ENCODE results near the gene FNDC11. TPM values are rescaled to one million over a fixed set of nuclear protein-coding genes. Genes with fewer than 3 reads are reported as not detected.

The FNDC11 gene, protein sequence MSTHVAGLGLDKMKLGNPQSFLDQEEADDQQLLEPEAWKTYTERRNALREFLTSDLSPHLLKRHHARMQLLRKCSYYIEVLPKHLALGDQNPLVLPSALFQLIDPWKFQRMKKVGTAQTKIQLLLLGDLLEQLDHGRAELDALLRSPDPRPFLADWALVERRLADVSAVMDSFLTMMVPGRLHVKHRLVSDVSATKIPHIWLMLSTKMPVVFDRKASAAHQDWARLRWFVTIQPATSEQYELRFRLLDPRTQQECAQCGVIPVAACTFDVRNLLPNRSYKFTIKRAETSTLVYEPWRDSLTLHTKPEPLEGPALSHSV
- 1.7 TPM in 2 replicates for total RNA-seq

DNA sequence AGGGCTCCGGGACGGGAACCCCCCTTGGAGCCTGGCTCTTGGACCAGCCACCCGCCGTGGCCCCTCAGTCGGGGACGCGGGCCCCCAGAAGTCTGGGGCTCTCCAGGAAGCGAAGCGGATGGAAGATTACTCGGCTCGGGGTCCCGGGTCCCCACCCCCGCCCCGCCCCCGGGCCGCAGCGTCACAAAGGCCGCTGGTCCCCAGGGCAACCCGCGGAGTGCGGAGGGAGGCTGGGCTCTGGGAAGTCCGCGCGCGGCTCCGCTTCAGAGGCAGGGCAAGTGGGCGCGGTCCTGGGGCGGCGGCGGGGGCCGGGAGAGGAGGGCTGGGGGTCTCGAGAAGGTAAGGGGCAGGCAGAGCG is at the start of gene FNDC11:
Gene FNDC11 (plus strand): TSS at position 227 of the 358 bp plus-strand sequence. CDS start 1,505 bp downstream, outside the sequence.
- TF ChIP-seq, protein P1, sequence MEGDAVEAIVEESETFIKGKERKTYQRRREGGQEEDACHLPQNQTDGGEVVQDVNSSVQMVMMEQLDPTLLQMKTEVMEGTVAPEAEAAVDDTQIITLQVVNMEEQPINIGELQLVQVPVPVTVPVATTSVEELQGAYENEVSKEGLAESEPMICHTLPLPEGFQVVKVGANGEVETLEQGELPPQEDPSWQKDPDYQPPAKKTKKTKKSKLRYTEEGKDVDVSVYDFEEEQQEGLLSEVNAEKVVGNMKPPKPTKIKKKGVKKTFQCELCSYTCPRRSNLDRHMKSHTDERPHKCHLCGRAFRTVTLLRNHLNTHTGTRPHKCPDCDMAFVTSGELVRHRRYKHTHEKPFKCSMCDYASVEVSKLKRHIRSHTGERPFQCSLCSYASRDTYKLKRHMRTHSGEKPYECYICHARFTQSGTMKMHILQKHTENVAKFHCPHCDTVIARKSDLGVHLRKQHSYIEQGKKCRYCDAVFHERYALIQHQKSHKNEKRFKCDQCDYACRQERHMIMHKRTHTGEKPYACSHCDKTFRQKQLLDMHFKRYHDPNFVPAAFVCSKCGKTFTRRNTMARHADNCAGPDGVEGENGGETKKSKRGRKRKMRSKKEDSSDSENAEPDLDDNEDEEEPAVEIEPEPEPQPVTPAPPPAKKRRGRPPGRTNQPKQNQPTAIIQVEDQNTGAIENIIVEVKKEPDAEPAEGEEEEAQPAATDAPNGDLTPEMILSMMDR (conservative IDR thresholded peaks at IDR 0.05; ENCODE audit: low read depth, low read length) = no peak
- DNase-seq (ENCODE audit: low read depth) = no peak

DNA sequence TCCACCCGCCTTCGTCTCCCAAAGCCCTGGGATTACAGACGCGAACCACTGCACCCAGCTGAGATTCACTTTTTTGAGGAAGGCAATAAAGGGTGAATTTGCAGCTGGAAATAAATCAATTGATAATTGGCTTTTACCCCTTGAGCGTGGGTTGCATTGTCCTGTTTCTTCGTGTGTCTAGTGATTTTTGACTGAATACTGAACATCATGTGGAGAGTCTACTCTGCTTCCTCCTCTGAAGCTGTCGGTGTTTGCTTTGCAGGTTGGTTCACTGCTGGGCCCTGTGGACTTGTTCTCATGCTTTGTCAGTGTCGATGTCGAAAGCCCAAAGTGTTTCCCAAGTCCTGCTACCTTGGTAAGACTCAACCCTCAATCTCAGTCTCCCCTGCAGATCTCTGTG is 49.3 kb upstream of the FNDC11 start:
- TF ChIP-seq, protein P1 (conservative IDR thresholded peaks at IDR 0.05; ENCODE audit: low read depth, low read length) = no peak
- no peak overlapping the region for H3K4me3 ChIP-seq (ENCODE audit: low read depth, low read length)
- no peak for DNase-seq (ENCODE audit: low read depth)

More for the DNA sequence above, at the start of gene FNDC11:
- peak within 1 kb of the TSS; percentile 67 for H3K4me3 ChIP-seq (ENCODE audit: low read depth, low read length)

DNA sequence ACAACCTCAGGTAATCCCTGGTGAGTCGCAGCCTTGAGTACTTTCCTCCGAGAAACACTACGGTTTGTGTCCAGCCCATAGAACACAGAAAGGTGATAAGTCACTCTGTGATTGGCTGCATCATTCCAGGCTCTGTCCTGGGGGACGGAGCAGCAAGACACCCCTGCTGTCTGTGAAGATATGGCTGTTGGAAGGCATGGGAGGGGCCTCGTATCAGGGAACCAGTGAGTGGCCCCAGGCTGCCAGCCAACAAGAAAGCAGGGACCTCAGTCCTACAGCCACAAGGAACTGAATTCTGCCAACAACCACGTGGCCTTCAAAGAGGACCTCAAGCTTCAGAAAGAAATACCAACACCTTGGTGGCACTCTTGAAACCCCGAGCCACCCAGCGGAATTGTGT is 48.7 kb upstream of the FNDC11 start:
- TF ChIP-seq, protein P1 (conservative IDR thresholded peaks at IDR 0.05; ENCODE audit: low read depth, low read length) = no peak
- no peak for DNase-seq (ENCODE audit: low read depth)
- no peak overlapping the region for H3K4me3 ChIP-seq (ENCODE audit: low read depth, low read length)

DNA sequence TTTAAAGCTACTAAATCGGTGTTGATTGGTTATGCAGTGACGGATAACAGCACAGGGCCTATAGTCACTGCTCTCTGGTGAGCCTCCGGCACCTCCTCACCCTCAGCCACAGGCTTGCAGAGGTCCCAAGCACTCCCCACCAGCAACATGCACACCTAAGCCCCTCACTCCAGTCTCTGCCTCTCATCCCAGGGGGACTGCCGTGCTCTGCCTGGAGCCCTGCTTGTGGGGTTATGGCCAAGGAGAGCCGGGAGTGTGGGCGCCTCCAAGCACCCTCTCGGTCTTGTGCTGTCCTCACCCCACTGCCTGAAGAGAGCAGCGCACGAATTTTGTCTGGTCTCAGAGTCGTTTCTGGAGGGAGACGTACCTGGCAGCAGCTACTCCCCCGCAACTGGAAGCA is 48.2 kb upstream of the FNDC11 start:
- TF ChIP-seq, protein P1 (conservative IDR thresholded peaks at IDR 0.05; ENCODE audit: low read depth, low read length) = no peak
- DNase-seq (ENCODE audit: low read depth) = no peak
- no peak overlapping the region for H3K4me3 ChIP-seq (ENCODE audit: low read depth, low read length)

DNA sequence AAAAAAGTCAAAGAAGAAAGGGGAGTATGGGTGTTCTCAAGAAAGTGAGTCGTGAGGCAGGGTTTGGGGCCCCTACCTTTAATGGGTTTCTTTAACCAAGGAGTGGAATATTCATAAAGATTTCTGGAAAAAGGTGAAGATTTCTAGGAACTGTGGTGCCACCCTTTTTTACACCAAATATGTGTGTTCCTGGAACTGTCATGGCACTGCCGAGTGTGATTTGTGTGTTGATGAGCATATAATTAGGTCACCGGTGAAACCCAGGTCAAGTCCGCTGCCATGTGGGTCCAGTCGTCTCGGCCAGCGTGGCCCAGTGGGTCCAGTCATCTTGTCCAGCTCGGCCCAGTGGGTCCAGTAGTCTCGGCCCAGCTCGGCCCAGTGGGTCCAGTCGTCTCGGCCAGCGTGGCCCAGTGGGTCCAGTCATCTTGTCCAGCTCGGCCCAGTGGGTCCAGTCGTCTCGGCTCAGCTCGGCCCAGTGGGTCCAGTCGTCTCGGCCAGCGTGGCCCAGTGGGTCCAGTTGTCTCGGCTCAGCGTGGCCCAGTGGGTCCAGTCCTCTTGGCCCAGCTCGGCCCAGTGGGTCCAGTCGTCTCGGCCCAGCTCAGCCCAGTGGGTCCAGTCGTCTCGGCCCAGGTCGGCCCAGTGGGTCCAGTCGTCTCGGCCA is 46.7 kb upstream of the FNDC11 start:
- DNase-seq (ENCODE audit: low read depth) = no peak
- TF ChIP-seq, protein P1 (conservative IDR thresholded peaks at IDR 0.05; ENCODE audit: low read depth, low read length) = no peak
- no peak overlapping the region for H3K4me3 ChIP-seq (ENCODE audit: low read depth, low read length)

DNA sequence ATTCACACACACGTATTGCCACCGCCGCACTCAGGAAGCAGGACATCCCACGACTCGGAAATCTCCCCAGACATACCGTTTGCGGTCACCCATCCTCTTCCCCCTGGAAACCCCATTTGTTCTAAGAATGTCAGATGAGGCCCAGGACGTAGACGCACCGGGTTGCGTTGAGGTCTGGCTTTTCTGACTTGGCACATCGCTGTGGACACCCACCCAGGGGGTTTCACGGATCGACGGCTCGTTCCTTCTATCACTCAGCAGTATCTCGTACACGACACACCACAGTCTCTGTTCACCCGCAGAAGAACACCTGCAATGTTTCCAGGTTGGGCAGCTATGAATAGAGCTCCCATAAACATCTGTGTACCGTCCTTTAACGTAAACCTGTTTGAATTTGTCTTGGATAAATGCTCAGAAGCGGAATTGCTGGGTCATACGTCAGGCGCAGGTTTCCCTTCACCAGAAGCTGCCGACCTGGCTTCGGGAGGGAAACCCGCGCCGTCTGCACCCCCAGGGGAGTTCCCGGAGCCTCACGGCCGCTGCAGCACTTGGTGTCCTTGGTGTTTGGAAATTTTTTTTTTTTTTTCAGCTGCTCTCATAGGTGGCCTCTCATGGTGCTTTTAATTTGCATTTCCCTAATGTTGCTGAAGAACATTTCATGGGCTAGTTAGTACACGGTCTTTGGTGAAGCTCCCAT is 45.7 kb upstream of the FNDC11 start:
- TF ChIP-seq, protein P1 (conservative IDR thresholded peaks at IDR 0.05; ENCODE audit: low read depth, low read length) = no peak
- no peak for DNase-seq (ENCODE audit: low read depth)
- H3K4me3 ChIP-seq (ENCODE audit: low read depth, low read length) = no peak overlapping the region
